ENCODE results near the gene FMNL2.

FMNL2 gene

GRCh38 chr2:152544638-152545037, 209.7 kb downstream of the FMNL2 start:
- Histone ChIP-seq H3K36me3 (ENCODE audit: insufficient read depth, low read length) (no peaks in the 10 kb centered on the region), H3K27me3 (ENCODE audit: control insufficient read depth, insufficient read depth, low read length) (no peaks in the 10 kb centered on the region), H3K4me2 (ENCODE audit: low read length) (no peak overlapping the region), H3K9ac (ENCODE audit: low read depth, low read length) (no peak overlapping the region), H3K9me3 (replicated peaks; ENCODE audit: low read length) (no peaks in the 10 kb centered on the region), H3K4me1 (ENCODE audit: control insufficient read depth, insufficient read depth, low read length) (peaks cover 40% of the 10 kb centered on the region), H3K4me3 (ENCODE audit: low read length) (no peak overlapping the region)

DNA sequence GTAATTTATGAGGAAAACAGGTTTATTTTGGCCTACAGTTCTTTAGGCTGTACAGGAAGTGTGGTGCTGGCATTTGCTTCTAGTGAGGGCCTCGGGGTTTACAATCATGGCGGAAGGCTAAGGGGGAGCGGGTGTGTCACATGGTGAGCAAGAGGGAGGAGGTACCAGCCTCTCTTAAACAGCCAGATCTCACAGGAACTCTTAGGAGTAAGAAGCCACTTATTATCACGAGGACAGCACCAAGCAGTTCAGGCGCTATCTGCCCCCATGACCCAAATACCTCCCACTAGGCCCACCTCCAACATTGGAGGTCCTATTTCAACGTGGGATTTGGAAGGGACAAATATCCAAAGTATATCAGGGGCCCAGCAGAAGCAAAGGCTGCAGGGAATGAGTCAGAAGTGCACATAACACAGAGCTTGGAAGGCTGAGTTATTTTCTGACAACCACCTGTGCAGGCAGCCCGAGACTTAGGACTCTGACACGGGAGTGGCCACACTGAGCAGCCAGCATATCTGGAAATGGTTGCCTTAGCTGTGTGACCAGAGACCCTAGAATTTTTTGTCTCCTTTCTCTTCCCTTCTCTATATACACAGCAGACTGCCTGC, 211.4 kb downstream of the FMNL2 start:
- Histone ChIP-seq H3K4me1 (ENCODE audit: control insufficient read depth, insufficient read depth, low read length) (peaks cover 43% of the 10 kb centered on the region), H3K36me3 (ENCODE audit: insufficient read depth, low read length) (no peaks in the 10 kb centered on the region), H3K4me2 (ENCODE audit: low read length) (no peak overlapping the region), H3K9me3 (replicated peaks; ENCODE audit: low read length) (no peaks in the 10 kb centered on the region), H3K4me3 (ENCODE audit: low read length) (no peak overlapping the region), H3K9ac (ENCODE audit: low read depth, low read length) (no peak overlapping the region), H3K27me3 (ENCODE audit: control insufficient read depth, insufficient read depth, low read length) (no peaks in the 10 kb centered on the region)

GRCh38 chr2:152548111-152548875, 213.3 kb downstream of the FMNL2 start:
- Histone ChIP-seq H3K9ac (ENCODE audit: low read depth, low read length) (no peak overlapping the region), H3K4me2 (ENCODE audit: low read length) (no peak overlapping the region), H3K4me3 (ENCODE audit: low read length) (no peak overlapping the region), H3K4me1 (ENCODE audit: control insufficient read depth, insufficient read depth, low read length) (peaks cover 30% of the 10 kb centered on the region), H3K36me3 (ENCODE audit: insufficient read depth, low read length) (no peaks in the 10 kb centered on the region), H3K9me3 (replicated peaks; ENCODE audit: low read length) (no peaks in the 10 kb centered on the region), H3K27me3 (ENCODE audit: control insufficient read depth, insufficient read depth, low read length) (no peaks in the 10 kb centered on the region)

DNA sequence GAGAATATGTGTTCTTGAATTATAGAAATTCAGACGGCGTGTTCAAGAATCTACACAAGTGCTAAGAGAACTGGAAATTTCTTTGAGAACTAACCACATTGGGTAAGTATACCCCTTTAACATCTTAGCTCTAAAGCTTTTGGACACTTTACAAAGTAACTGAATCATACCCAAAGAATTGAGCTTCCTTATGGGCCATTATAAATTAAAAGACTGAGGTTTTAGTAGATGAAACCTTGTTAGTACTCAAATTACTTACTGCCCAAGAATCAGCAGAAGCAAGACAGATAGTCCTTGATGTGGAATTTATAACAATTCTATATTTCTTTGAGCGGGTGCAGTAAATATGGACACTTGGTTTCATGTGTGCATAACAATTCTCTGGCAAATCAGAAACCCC, 214.0 kb downstream of the FMNL2 start:
- no peaks in the 10 kb centered on the region for H3K36me3 ChIP-seq (ENCODE audit: insufficient read depth, low read length)
- peaks cover 23% of the 10 kb centered on the region for H3K4me1 ChIP-seq (ENCODE audit: control insufficient read depth, insufficient read depth, low read length)
- no peak overlapping the region for H3K4me3 ChIP-seq (ENCODE audit: low read length)
- H3K9ac ChIP-seq (ENCODE audit: low read depth, low read length), result no peak overlapping the region
- no peaks in the 10 kb centered on the region for H3K9me3 ChIP-seq (replicated peaks; ENCODE audit: low read length)
- no peak overlapping the region for H3K4me2 ChIP-seq (ENCODE audit: low read length)
- H3K27me3 ChIP-seq (ENCODE audit: control insufficient read depth, insufficient read depth, low read length), result no peaks in the 10 kb centered on the region

GRCh38 chr2:152549423-152549822, 214.4 kb downstream of the FMNL2 start:
- H3K36me3 ChIP-seq (ENCODE audit: insufficient read depth, low read length), result no peaks in the 10 kb centered on the region
- H3K9ac ChIP-seq (ENCODE audit: low read depth, low read length), result no peak overlapping the region
- no peaks in the 10 kb centered on the region for H3K27me3 ChIP-seq (ENCODE audit: control insufficient read depth, insufficient read depth, low read length)
- H3K4me1 ChIP-seq (ENCODE audit: control insufficient read depth, insufficient read depth, low read length), result peaks cover 23% of the 10 kb centered on the region
- no peak overlapping the region for H3K4me3 ChIP-seq (ENCODE audit: low read length)
- H3K9me3 ChIP-seq (replicated peaks; ENCODE audit: low read length), result no peaks in the 10 kb centered on the region
- no peak overlapping the region for H3K4me2 ChIP-seq (ENCODE audit: low read length)

DNA sequence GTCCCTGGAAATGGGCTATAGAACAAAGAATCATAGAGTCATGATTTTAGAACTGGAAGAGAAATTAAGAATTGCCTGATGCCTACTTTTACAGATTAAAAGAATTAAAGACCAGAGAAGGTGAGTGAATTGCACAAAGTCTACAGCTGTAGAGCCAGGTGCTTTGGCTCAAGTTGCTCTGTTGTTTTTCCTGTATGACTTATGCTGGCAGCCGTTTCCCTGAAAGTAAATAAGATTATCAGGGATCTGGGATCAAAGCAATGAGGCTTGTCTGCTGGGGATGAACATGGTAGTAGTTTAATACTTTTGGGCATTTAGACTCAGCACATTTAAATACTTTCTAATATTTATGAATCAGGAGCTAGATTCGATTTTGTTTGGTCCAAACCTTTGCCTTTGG, 215.4 kb downstream of the FMNL2 start:
- Histone ChIP-seq H3K27me3 (ENCODE audit: control insufficient read depth, insufficient read depth, low read length) (no peaks in the 10 kb centered on the region), H3K36me3 (ENCODE audit: insufficient read depth, low read length) (no peaks in the 10 kb centered on the region), H3K4me2 (ENCODE audit: low read length) (no peak overlapping the region), H3K4me3 (ENCODE audit: low read length) (no peak overlapping the region), H3K9me3 (replicated peaks; ENCODE audit: low read length) (no peaks in the 10 kb centered on the region), H3K9ac (ENCODE audit: low read depth, low read length) (no peak overlapping the region), H3K4me1 (ENCODE audit: control insufficient read depth, insufficient read depth, low read length) (peaks cover 19% of the 10 kb centered on the region)

DNA sequence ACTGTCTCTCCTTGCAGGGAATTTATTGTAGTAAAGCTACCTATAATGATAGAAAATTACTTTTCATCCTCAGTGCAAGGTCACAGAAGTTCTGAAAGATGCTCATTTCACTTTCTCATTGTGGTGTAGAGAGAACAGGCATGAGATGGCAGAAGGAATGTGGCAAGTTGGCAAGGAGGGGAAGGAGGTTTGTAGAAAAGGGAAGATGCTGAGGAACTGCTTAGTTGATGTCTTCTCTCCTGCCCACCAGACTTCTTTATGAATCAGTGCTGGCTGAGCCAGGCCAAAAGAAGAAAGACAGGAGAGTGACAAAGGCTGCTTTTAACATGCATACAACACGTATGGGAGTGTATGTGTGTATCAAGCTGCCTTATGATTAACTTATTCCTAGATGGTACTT, 217.9 kb downstream of the FMNL2 start:
- no peak overlapping the region for H3K4me3 ChIP-seq (ENCODE audit: low read length)
- no peak overlapping the region for H3K4me2 ChIP-seq (ENCODE audit: low read length)
- H3K9ac ChIP-seq (ENCODE audit: low read depth, low read length), result no peak overlapping the region
- no peaks in the 10 kb centered on the region for H3K36me3 ChIP-seq (ENCODE audit: insufficient read depth, low read length)
- H3K9me3 ChIP-seq (replicated peaks; ENCODE audit: low read length), result no peaks in the 10 kb centered on the region
- H3K4me1 ChIP-seq (ENCODE audit: control insufficient read depth, insufficient read depth, low read length), result peaks cover 25% of the 10 kb centered on the region
- no peaks in the 10 kb centered on the region for H3K27me3 ChIP-seq (ENCODE audit: control insufficient read depth, insufficient read depth, low read length)

GRCh38 chr2:152553518-152553917, 218.5 kb downstream of the FMNL2 start:
- Histone ChIP-seq H3K9me3 (replicated peaks; ENCODE audit: low read length) (no peaks in the 10 kb centered on the region), H3K4me3 (ENCODE audit: low read length) (no peak overlapping the region), H3K36me3 (ENCODE audit: insufficient read depth, low read length) (no peaks in the 10 kb centered on the region), H3K9ac (ENCODE audit: low read depth, low read length) (no peak overlapping the region), H3K4me1 (ENCODE audit: control insufficient read depth, insufficient read depth, low read length) (peaks cover 27% of the 10 kb centered on the region), H3K27me3 (ENCODE audit: control insufficient read depth, insufficient read depth, low read length) (no peaks in the 10 kb centered on the region), H3K4me2 (ENCODE audit: low read length) (no peak overlapping the region)

GRCh38 chr2:152555048-152555447, 220.1 kb downstream of the FMNL2 start:
- Histone ChIP-seq H3K9ac (ENCODE audit: low read depth, low read length) (no peak overlapping the region), H3K27me3 (ENCODE audit: control insufficient read depth, insufficient read depth, low read length) (no peaks in the 10 kb centered on the region), H3K4me2 (ENCODE audit: low read length) (no peak overlapping the region), H3K4me1 (ENCODE audit: control insufficient read depth, insufficient read depth, low read length) (peaks cover 28% of the 10 kb centered on the region), H3K36me3 (ENCODE audit: insufficient read depth, low read length) (no peaks in the 10 kb centered on the region), H3K9me3 (replicated peaks; ENCODE audit: low read length) (no peaks in the 10 kb centered on the region), H3K4me3 (ENCODE audit: low read length) (no peak overlapping the region)

GRCh38 chr2:152556506-152556905, 221.5 kb downstream of the FMNL2 start:
- Histone ChIP-seq H3K4me1 (ENCODE audit: control insufficient read depth, insufficient read depth, low read length) (peaks cover 38% of the 10 kb centered on the region), H3K4me2 (ENCODE audit: low read length) (no peak overlapping the region), H3K27me3 (ENCODE audit: control insufficient read depth, insufficient read depth, low read length) (no peaks in the 10 kb centered on the region), H3K9me3 (replicated peaks; ENCODE audit: low read length) (no peaks in the 10 kb centered on the region), H3K4me3 (ENCODE audit: low read length) (no peak overlapping the region), H3K36me3 (ENCODE audit: insufficient read depth, low read length) (no peaks in the 10 kb centered on the region), H3K9ac (ENCODE audit: low read depth, low read length) (no peak overlapping the region)

DNA sequence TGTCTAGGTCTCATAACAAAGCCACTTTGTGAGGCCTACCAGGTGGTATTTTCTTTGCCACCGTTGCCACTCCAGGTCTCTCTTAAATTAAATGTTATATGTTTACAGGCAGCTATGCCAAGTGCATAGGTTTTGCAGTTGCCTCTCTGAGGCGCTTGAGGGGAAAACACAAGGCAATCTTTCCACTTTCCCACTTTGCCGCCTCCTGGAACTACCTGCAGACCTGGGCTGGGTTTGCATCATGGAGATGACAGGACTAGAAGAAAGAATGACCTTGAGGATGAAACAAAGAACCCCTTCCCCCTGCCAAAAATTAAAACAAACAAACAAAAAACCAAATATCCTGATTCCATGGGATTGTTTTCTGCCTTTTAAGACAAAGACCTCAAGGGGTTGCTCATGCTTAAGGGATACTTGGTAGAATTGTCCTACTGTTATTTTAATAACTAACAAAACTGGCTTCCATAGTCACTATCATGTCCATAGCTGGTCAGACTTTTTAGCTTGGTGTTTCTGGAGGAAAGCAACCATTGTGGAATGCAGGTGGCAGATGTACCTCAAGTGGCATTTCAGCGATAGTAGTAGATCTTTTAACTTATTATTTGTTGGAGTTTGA, 222.4 kb downstream of the FMNL2 start:
- Histone ChIP-seq H3K9ac (ENCODE audit: low read depth, low read length) (no peak overlapping the region), H3K4me3 (ENCODE audit: low read length) (no peak overlapping the region), H3K4me1 (ENCODE audit: control insufficient read depth, insufficient read depth, low read length) (peaks cover 38% of the 10 kb centered on the region)

More for the DNA sequence above, 222.4 kb downstream of the FMNL2 start:
- no peak overlapping the region for H3K4me2 ChIP-seq (ENCODE audit: low read length)
- no peaks in the 10 kb centered on the region for H3K36me3 ChIP-seq (ENCODE audit: insufficient read depth, low read length)
- H3K27me3 ChIP-seq (ENCODE audit: control insufficient read depth, insufficient read depth, low read length), result no peaks in the 10 kb centered on the region
- no peaks in the 10 kb centered on the region for H3K9me3 ChIP-seq (replicated peaks; ENCODE audit: low read length)

Data from skeletal muscle satellite cell (primary cell).